Activated naive CD4-positive, alpha-beta T cell treated with anti-CD3 and anti-CD28 coated beads, Interleukin-2, amount 10 ng/mL, durations not matched to agents 7 days and 5 days (primary cell): ENCODE measurements around the gene KRT86.
"Not testable (repeated sequence)": the region's sequence is repeated elsewhere in the genome, so short reads cannot be mapped to it uniquely, and the experiment has no call there.

Experiments
- CTCF ChIA-PET: fragments of 350-600 bp; sonication (Branson Sonifier 250); formaldehyde crosslinking; loops from one replicate; lab custom pipeline; 2021; ENCODE audit warnings: antibody characterized with exemption; lab: Charles Lee
- DNase-seq: peaks from one replicate; pipeline ENCODE4 v3.0.0-alpha.2; 2020
- H3K27ac Mint-ChIP-seq: one replicate; pipeline ENCODE4 v1.8.0; 2021; ENCODE audit warnings: mild to moderate bottlenecking, moderate library complexity, mixed read lengths
- H3K27me3 Mint-ChIP-seq: one replicate; pipeline ENCODE4 v1.8.0; 2021; ENCODE audit warnings: mild to moderate bottlenecking, mixed read lengths
- H3K36me3 Mint-ChIP-seq: one replicate; pipeline ENCODE4 v1.8.0; 2021; ENCODE audit warnings: mixed read lengths
- H3K4me1 Mint-ChIP-seq: one replicate; pipeline ENCODE4 v1.8.0; 2021; ENCODE audit warnings: mixed read lengths
- H3K4me3 Mint-ChIP-seq: one replicate; pipeline ENCODE4 v1.8.0; 2021; ENCODE audit warnings: mild to moderate bottlenecking, moderate library complexity, mixed read lengths
- H3K9me3 Mint-ChIP-seq: one replicate; pipeline ENCODE4 v1.8.0; 2021; ENCODE audit warnings: mixed read lengths

The KRT86 gene

DNA sequence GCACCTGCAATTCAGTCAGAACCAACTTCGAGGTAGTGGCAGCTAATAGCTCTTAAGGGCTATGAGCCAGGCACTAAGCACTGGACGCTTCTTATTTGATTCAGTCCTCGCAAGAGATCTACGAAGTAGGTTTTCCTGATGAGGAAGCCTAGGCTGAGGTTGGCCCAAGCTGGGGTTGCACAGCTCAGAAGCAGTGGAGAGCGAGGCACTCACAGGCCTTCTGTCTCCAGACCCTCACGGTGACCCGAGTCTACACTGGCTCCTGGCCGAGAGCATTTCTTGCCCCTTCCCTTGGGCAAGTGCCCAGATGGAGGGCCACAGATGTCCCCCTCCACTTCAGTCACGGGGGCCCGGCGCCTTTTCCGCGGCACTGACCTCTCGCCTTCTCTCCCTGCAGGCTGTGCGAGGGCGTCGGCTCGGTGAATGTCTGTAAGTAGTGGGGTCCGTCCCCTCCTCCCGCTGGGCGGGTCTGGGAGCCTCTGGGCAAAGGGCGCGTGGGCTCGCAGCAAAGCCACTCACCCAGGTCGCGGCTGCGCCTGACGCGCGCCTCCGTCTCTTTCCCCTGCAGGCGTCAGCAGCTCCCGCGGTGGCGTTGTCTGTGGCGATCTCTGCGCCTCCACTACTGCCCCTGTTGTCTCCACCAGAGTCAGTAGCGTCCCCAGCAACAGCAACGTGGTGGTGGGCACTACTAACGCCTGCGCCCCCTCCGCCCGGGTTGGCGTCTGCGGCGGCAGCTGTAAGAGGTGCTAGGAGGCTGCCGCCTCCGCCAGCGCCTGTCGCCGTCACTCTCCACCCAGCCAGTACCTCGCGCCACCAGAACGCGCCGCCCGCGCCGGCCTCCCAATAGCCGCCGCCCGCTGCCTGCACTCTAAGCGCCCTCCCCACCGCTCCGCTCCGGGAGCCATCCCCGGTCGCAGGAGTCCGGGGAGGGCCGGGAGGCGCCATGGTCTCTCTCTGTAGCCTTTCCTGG lies 33.7 kb downstream of the KRT86 start:
- Mint-ChIP-seq H3K4me1 (peaks cover 28% of the 10 kb centered on the region), H3K27ac (no peak overlapping the region), H3K4me3 (peak overlapping the region; percentile 50), H3K27me3 (peaks cover 88% of the 10 kb centered on the region), H3K36me3 (no peaks in the 10 kb centered on the region), H3K9me3 (no peaks in the 10 kb centered on the region)
- peak; percentile 68 for DNase-seq
- CTCF ChIA-PET: interaction anchor here (0.6 to 4.9 kb wide), 13 partner anchors 8 to 433 kb away, joined by 3 to 34 read pairs (median 4); no protein-coding TSS in a partner anchor

DNA sequence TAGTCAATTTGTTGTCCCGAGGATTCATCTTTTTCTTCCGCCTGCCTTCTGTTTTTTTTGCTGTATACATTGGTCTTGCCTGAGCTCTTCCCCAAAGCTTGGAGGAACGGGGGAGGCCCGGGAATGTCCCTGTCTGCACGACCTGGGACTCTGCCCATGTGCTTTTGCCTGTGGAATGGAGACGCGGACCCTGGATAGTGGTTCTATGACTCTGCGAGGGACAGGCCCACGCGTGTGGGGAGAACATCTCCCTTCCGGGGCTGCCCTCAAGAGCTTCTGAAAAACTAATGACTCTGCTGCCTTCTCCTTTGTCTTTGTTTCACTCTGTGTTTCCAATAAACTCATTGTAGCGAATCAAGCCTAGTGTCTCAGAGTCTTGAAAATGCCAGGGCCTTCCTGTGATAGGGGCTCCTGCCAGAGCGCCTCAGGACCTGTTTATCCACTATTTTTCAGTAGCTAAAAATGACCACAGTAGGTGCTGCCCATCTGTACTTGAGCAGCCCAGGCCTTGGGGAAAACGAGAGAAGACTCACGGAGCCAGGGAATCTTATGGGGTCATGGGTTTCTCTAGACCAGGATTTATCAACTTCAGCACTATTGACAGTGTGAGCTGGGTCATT lies 34.5 kb downstream of the KRT86 start:
- Mint-ChIP-seq H3K27me3 (peaks cover 96% of the 10 kb centered on the region), H3K4me1 (peaks cover 28% of the 10 kb centered on the region), H3K27ac (no peak overlapping the region), H3K4me3 (peak overlapping the region; percentile 50), H3K36me3 (no peaks in the 10 kb centered on the region), H3K9me3 (no peaks in the 10 kb centered on the region)
- CTCF ChIA-PET: interaction anchor here (0.7 to 4.9 kb wide), 4 partner anchors 18 to 88 kb away, joined by 3 to 34 read pairs (median 14); no protein-coding TSS in a partner anchor
- DNase-seq: peak; percentile 15

DNA sequence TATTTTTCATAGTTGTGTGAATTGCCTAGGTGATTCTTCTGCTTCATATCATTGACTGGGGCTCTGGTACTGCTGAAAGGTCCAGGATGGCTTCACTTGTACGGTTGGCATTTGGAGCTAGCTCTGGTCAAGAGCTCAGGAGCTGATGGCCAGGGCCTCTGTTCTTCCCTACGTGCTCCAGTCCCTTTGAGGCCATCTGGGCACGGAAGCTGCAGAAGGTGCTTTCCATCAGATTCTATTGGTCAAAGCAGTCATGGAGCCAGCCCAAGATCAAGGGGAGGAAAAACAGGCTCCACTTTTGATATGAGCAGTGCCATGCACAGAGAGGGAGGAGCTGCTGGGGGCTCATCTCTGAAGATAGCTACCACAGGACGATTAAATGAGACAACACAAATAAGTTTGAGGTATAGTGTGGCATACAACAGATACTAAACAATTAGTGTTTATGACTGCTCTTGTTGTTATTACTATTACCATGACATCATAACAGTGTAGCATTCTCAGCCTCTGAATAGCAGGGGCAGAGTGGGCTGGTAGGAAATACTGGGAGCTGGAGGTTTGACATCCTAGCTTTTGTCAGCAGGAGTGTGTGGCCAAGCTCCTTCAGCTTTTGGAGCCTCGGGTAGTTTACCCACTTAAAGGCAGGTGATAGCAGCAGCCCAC lies 36.3 kb downstream of the KRT86 start:
- CTCF ChIA-PET: interaction anchor here (0.6 to 4.9 kb wide), 7 partner anchors 9 to 159 kb away, joined by 3 to 34 read pairs (median 5); no protein-coding TSS in a partner anchor
- H3K4me1 Mint-ChIP-seq: peaks cover 14% of the 10 kb centered on the region
- H3K9me3 Mint-ChIP-seq: no peaks in the 10 kb centered on the region
- H3K27ac Mint-ChIP-seq: no peak overlapping the region
- peak; percentile 4 for DNase-seq
- peaks cover 93% of the 10 kb centered on the region for H3K27me3 Mint-ChIP-seq
- H3K36me3 Mint-ChIP-seq: no peaks in the 10 kb centered on the region
- no peak overlapping the region for H3K4me3 Mint-ChIP-seq

DNA sequence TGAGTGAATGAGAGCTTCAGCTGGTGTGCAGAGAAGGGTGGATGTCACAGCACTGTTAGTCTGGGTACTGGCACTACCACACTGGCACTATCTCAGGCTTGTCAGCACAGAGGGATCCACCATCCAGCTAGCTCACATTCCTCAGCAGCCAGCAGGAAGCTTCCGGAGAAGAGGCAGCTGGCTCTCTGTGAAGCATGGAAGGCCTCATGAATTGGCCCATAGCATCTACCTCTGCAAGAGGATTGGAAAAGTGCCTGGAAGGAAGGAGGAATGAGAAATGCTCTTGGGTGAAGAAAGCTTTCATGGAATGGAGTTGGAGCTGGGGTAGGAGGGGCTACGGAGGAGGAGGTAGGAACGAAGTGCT lies 36.8 kb downstream of the KRT86 start:
- Mint-ChIP-seq H3K36me3 (no peaks in the 10 kb centered on the region), H3K27ac (no peak overlapping the region), H3K4me1 (peaks cover 10% of the 10 kb centered on the region), H3K9me3 (no peaks in the 10 kb centered on the region), H3K4me3 (no peak overlapping the region), H3K27me3 (peaks cover 88% of the 10 kb centered on the region)
- DNase-seq: peak; percentile 10
- CTCF ChIA-PET: interaction anchor here (0.8 to 4.9 kb wide), 7 partner anchors 8 to 567 kb away, joined by 3 to 34 read pairs (median 5); no protein-coding TSS in a partner anchor

DNA sequence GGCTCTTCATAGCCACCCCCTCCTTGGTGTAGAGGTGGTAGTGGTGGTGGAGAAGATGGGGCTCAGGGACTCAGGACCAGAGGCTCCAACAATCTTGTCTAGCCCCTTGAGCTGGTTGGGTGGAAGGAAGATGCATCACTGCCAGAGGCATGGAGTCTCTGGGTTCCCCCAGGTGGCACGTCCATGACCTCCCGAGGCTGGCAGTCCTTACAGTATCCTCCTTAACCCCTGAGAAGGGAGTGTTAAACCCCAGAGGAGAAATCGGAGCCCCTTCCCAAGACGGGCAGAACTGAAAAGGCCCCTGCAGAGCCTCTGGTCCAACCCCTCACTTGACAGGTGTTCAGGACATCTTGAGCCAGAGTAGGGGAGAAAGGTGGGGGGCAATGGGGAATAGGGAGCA lies 37.6 kb downstream of the KRT86 start:
- Mint-ChIP-seq H3K4me1 (peaks cover 10% of the 10 kb centered on the region), H3K27me3 (peaks cover 81% of the 10 kb centered on the region), H3K36me3 (no peaks in the 10 kb centered on the region), H3K9me3 (no peaks in the 10 kb centered on the region), H3K27ac (no peak overlapping the region), H3K4me3 (no peak overlapping the region)
- DNase-seq: peak; percentile 7
- CTCF ChIA-PET: interaction anchor here (0.8 to 4.9 kb wide), 7 partner anchors 7 to 566 kb away, joined by 3 to 34 read pairs (median 5); no protein-coding TSS in a partner anchor

DNA sequence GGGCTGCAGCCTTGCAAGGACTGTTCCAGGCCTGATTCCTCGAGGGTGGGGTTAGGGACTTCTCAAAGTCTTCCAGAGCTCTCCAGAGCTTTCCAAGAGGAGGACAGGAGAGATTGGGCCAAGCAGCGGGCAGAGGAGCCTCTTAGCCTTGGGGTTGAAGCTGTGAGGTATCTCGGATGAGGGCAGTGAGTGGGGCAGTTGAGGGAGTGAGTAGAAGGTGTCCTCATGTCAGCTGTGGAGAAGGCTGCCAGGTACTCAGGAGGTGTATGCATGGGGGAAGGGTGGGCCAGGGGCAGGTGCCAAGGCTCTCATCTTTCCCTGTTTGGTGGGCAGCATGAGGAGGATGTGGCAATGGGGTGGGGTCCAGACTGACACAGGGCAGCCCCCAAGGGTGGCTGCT lies 39.0 kb downstream of the KRT86 start:
- H3K9me3 Mint-ChIP-seq: no peaks in the 10 kb centered on the region
- no peak overlapping the region for H3K27ac Mint-ChIP-seq
- CTCF ChIA-PET: interaction anchor here (1.6 to 4.9 kb wide), 3 partner anchors 14 to 90 kb away, joined by 3 to 34 read pairs (median 3); no protein-coding TSS in a partner anchor
- peak; percentile 13 for DNase-seq
- H3K4me3 Mint-ChIP-seq: no peak overlapping the region
- peaks cover 5% of the 10 kb centered on the region for H3K4me1 Mint-ChIP-seq
- no peaks in the 10 kb centered on the region for H3K36me3 Mint-ChIP-seq
- peaks cover 81% of the 10 kb centered on the region for H3K27me3 Mint-ChIP-seq

DNA sequence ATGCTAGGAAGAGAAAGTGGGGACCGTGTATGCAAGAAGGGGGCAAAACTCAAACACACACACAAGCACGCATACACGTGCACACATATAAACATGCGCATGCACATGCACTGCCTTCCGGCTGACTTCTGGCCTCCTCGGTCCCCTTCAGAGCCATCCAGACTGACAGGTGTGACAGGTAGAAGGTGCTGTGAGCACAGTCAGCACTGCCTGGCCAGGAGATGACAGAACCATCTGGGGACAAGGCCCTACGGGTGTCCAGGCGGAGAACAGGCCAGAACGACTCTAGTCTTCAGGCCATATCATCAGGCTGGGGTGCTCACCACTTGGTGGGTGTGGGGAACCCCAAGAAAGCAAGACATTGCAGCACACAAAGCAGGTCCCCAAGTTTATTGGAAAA lies 39.5 kb downstream of the KRT86 start:
- Mint-ChIP-seq H3K4me3 (no peak overlapping the region), H3K27me3 (peaks cover 81% of the 10 kb centered on the region), H3K27ac (no peak overlapping the region), H3K9me3 (no peaks in the 10 kb centered on the region), H3K36me3 (no peaks in the 10 kb centered on the region), H3K4me1 (peaks cover under 1% of the 10 kb centered on the region)
- CTCF ChIA-PET: interaction anchor here (1.6 kb wide), 2 partner anchors 35 to 90 kb away, joined by 3 read pairs; no protein-coding TSS in a partner anchor
- DNase-seq: no peak

DNA sequence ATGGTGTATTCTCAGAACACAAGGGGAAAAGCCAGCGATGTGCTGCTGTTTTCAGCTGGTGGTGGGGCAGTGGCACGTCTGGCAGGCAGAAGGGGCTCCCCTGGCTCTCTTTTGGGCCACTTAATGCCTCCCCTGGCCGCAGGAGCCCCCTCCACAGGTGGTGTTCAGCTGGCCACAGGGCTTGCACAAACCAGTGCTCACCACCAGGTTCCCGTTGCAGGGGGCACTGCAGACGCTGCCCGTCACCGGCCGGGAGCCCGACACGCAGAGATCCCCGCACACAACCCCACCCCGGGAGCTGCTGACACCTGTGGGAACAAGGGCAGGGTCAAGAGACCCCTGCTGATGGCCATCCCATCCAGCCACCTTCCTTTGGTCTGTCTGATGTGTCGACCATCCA lies 40.1 kb downstream of the KRT86 start:
- Mint-ChIP-seq H3K27me3 (peaks cover 81% of the 10 kb centered on the region), H3K36me3 (no peaks in the 10 kb centered on the region), H3K4me3 (no peak overlapping the region), H3K4me1 (no peaks in the 10 kb centered on the region), H3K27ac (no peak overlapping the region), H3K9me3 (no peaks in the 10 kb centered on the region)
- DNase-seq: no peak
- CTCF ChIA-PET: interaction anchor here (1.0 kb wide), 1 partner anchor 15 kb away, joined by 4 read pairs; no protein-coding TSS in a partner anchor

DNA sequence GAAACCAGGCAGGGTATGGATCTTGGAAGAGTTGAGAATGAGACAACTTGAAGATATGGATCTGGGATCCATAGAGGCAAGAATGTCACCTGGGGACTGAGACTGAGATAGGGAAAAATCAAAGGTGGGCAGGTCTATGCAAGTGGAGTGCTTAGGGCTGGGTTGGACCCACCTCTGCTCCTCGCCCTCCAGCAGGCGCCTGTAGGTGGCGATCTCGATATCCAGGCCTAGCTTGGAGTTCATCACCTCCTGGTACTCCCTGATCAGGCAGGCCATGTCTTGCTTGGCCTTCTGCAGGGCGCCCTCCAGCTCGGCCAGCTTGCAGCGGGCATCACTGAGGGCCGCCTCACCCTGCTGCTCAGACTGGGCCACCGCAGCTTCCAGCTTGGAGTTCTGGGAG lies 41.3 kb downstream of the KRT86 start:
- H3K27me3 Mint-ChIP-seq: peaks cover 80% of the 10 kb centered on the region
- H3K27ac Mint-ChIP-seq, H3K4me3 Mint-ChIP-seq, H3K4me1 Mint-ChIP-seq, H3K36me3 Mint-ChIP-seq, H3K9me3 Mint-ChIP-seq: not testable (repeated sequence)
- CTCF ChIA-PET: interaction anchor here (0.8 to 1.6 kb wide), 7 partner anchors 9 to 95 kb away, joined by 3 to 7 read pairs (median 4); no protein-coding TSS in a partner anchor
- peak; percentile 59 for DNase-seq

DNA sequence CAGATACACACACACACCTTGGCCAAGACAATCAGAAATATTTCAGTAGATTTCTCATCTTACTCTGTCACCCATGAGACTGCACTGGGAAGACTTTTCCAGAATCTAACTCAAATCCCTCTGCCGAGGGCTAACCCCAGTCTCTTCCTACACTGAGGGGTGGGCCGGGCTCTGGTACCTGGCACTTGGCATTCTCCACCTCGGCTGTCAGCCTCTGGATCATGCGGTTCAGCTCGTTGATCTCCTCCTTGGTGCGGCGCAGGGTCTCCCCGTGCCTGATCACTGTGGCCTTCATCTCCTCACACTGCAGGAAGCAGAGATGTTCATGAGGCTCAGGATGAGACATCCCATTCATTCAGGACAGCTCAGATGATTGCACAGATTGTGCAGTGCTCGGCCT lies 41.8 kb downstream of the KRT86 start:
- H3K27me3 Mint-ChIP-seq: peaks cover 80% of the 10 kb centered on the region

DNA sequence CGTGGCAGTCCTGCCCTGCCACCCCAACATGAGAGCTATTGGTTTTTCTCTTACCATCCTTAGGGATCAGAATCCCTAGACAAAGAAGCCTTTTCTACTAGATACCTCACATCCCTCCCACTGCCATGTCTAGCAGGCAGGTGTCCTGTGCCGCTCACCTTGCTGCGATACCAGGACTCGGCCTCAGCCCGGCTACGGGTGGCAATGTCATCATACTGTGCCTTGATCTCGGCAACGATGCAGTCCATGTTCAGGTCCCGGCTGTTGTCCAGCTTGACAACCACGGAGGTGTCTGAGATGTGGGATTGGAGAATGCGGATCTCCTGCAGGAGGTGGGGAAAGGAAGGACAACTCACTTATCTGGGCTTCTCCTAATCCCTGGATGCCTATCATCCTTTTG lies 42.3 kb downstream of the KRT86 start:
- H3K4me3 Mint-ChIP-seq: no peak overlapping the region
- no peaks in the 10 kb centered on the region for H3K36me3 Mint-ChIP-seq
- H3K4me1 Mint-ChIP-seq: no peaks in the 10 kb centered on the region
- DNase-seq: peak; percentile 4
- peaks cover 80% of the 10 kb centered on the region for H3K27me3 Mint-ChIP-seq
- no peak overlapping the region for H3K27ac Mint-ChIP-seq
- CTCF ChIA-PET: interaction anchor here (0.8 to 1.5 kb wide), 5 partner anchors 8 to 38 kb away, joined by 3 to 7 read pairs (median 4); no protein-coding TSS in a partner anchor
- no peaks in the 10 kb centered on the region for H3K9me3 Mint-ChIP-seq

More for the DNA sequence above, 41.8 kb downstream of the KRT86 start:
- no peaks in the 10 kb centered on the region for H3K9me3 Mint-ChIP-seq
- no peak overlapping the region for H3K27ac Mint-ChIP-seq
- no peaks in the 10 kb centered on the region for H3K4me1 Mint-ChIP-seq
- no peak overlapping the region for H3K4me3 Mint-ChIP-seq
- no peaks in the 10 kb centered on the region for H3K36me3 Mint-ChIP-seq
- DNase-seq: no peak
- CTCF ChIA-PET: interaction anchor here (0.8 to 1.6 kb wide), 6 partner anchors 9 to 95 kb away, joined by 3 to 7 read pairs (median 4); no protein-coding TSS in a partner anchor

DNA sequence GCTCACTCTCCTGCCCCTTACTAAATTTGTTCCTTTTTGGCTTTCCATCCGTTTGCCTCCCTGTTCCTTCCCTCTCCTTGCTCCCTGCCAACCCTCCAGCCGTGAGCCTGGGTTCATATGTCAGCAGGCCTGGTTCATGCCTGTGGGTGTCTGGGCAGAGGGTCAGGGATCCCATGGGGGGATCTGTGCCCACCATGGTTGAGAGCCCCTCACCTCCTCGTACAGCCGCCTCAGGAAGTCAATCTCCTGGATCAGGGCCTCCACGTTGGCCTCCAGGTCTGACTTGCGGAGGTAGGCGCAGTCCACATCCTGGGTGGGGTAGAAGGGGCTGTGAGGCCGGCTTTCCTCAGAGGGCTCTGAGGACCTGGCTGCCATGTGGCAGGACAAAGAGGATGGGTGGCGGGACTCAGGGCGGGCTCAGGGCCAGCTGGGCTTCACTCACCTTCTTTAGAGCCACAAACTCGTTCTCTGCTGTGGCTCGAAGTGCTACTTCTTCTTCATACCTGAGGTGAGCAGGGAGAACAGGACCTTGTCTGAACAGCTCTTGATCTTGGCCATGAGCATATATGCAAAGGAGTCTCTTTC lies 43.1 kb downstream of the KRT86 start:
- Mint-ChIP-seq H3K36me3 (no peaks in the 10 kb centered on the region), H3K27me3 (peaks cover 80% of the 10 kb centered on the region), H3K27ac (no peak overlapping the region), H3K9me3 (no peaks in the 10 kb centered on the region), H3K4me3 (no peak overlapping the region), H3K4me1 (no peaks in the 10 kb centered on the region)
- CTCF ChIA-PET: interaction anchor here (0.6 to 1.6 kb wide), 4 partner anchors 10 to 151 kb away, joined by 3 to 5 read pairs (median 3); no protein-coding TSS in a partner anchor
- peak; percentile 16 for DNase-seq
